H1 (cell line): ENCODE measurements around the gene CNOT6. TPM values are rescaled to one million over a fixed set of nuclear protein-coding genes. Genes with fewer than 3 reads are reported as not detected.

Experiments used
- BRCA1 ChIP-seq: IDR thresholded peaks from 2 replicates; pipeline ENCODE4 v1.6.1; 2012; ENCODE audit warnings: low read depth, low read length, improper control_type of control experiment
- CBX8 ChIP-seq: fragments of 300-800, 300-1000 bp; sonication (generic); IDR thresholded peaks from 2 replicates; pipeline ENCODE4 v1.7.1; 2016; ENCODE audit warnings: low read depth, low read length, borderline replicate concordance
- GTF2F1 ChIP-seq: IDR thresholded peaks from 2 replicates; pipeline ENCODE4 v1.6.1; 2012; ENCODE audit warnings: low read depth, low read length, improper control_type of control experiment, borderline replicate concordance
- KDM4A ChIP-seq: IDR thresholded peaks from one replicate; pipeline ENCODE4 v1.7.1; 2012; ENCODE audit warnings: low read depth, mild to moderate bottlenecking, moderate library complexity, low read length, inconsistent platforms; ENCODE audit not compliant: severe bottlenecking
- POLR2A ChIP-seq, 2 experiments: IDR thresholded peaks; 1 replicate in 1 of 2; 2 replicates in 1 of 2; pipeline ENCODE4 v1.6.1; 2011; ENCODE audit warnings: low read depth in 2 of 2, low read length in 2 of 2, mild to moderate bottlenecking in 2 of 2; ENCODE audit errors: control extremely low read depth in 1 of 2
- SAP30 ChIP-seq: fragments of 300-600 bp; sonication (generic); IDR thresholded peaks from 2 replicates; pipeline ENCODE4 v1.7.1; 2012; ENCODE audit warnings: low read length, moderate library complexity, mild to moderate bottlenecking, inconsistent platforms; ENCODE audit not compliant: insufficient read depth, insufficient replicate concordance
- TEAD4 ChIP-seq: IDR thresholded peaks from 2 replicates; pipeline ENCODE4 v1.6.1; 2012; ENCODE audit warnings: low read depth, low read length, inconsistent platforms, mixed read lengths
- polyA plus RNA-seq, 7 experiments: library from polyadenylated mRNA; depleted of rRNA in 3 of 7; stranded (reverse) in 5 of 7; unstranded in 2 of 7; fragments of >200 nt in 5 of 7; fragments of 200-250 nt in 2 of 7; gene quantifications; 1 replicate in 5 of 7; 2 replicates in 1 of 7; 4 replicates in 1 of 7; pipeline versions ENCODE4 v1.2.1 to v1.2.3, GENCODE V29; 2011 to 2013; ENCODE audit warnings: missing spikeins in 2 of 7, mixed read lengths in 2 of 7
- total RNA-seq: library from RNA; stranded (reverse); fragmentation: NEBNext Ultra II Directional; extraction: Animal tissue kit (Norgen Biotek cat#: 25700); gene quantifications from 2 replicates; pipeline ENCODE4 v1.2.1, GENCODE V29; 2021
- TF ChIP-seq, protein P1 (sequence below): IDR thresholded peaks from 2 replicates; pipeline ENCODE4 v1.6.1; 2011; ENCODE audit warnings: low read depth, mild to moderate bottlenecking, low read length; ENCODE audit not compliant: insufficient read depth

CNOT6 gene
- total and polyA plus RNA-seq, 2 of the 8 experiments (the other 6 are each of a cell fraction or from before 2014, with no cell fraction given): 10.7 to 45.4 TPM

DNA sequence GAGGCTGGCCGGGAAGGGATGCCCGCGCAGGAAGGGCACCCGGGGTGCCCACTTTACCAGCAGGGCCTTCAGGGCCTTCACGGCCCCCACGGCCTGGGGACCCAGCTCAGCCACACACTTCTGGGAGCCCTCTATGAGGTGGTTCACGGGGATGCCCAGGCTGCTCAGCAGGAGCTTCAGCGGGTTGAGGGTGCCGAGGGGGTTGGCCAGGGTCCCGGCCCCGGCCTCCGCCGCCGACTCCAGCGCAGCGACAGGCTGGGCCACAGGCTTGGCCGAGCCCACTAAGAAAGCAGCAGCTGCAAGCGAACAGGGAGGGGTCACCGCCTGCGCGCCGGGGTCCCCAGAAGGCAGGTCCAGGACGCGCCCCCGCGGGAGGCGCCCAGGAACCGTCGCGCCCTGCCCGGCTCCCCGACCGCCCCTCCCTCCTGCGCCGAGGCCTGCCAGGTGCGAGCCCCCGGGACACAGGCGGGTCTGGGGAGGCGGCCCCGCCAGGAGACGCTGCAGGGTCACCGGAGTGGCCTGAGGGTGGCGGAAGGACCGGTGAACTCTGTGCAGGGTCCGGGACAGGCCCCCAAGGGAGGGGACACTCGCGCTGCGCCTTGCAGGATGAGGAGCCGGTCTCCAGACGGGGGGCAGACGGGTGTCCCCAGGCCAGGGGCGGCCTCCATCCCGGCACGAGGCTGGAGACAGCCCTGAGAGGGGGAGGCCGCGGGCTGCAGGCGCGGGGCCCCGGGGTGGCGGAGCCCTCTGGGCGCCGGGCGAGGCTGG, 96.5 kb downstream of the CNOT6 start (continued):
- TF ChIP-seq TEAD4: no peak
- TF ChIP-seq KDM4A: peak; percentile 90
- TF ChIP-seq POLR2A (IDR thresholded peaks at IDR 0.05; ENCODE audit: control extremely low read depth in 1 of 2, low read depth in 2 of 2, low read length in 2 of 2): no peak
- TF ChIP-seq, protein P1, sequence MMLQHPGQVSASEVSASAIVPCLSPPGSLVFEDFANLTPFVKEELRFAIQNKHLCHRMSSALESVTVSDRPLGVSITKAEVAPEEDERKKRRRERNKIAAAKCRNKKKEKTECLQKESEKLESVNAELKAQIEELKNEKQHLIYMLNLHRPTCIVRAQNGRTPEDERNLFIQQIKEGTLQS: no peak
- TF ChIP-seq GTF2F1: no peak
- TF ChIP-seq SAP30: no peak
- no peak for TF ChIP-seq CBX8
- TF ChIP-seq BRCA1: no peak
